Measurements from ENCODE around the gene NIPBL.

GRCh38 chr5:37037840-37038239 lies 161.3 kb downstream of the NIPBL start:
- TF ChIP-seq CTCF (IDR thresholded peaks at IDR 0.05), result no peak
- no peak for TF ChIP-seq POLR2A (IDR thresholded peaks at IDR 0.05)

Data from body of pancreas (tissue), 4 donors.